ENCODE measurements around the gene TLR5. TPM values are rescaled to one million over a fixed set of nuclear protein-coding genes. Genes with fewer than 3 reads are reported as not detected.

TLR5 gene
- total RNA-seq, 1 experiment from 2014 or later, result 0.06 TPM

- Histone ChIP-seq H3K36me3 (no peaks in the 10 kb centered on the region), H3K27me3 (peaks cover 9% of the 10 kb centered on the region; the same call in 1 of the 2 replicates), H3K4me3 (no peak overlapping the region), H3K4me1 (peaks cover 8% of the 10 kb centered on the region), H3K9me3 (replicated peaks) (no peaks in the 10 kb centered on the region), H3K27ac (no peak overlapping the region)
- DNase-seq, result no peak
Observed at GRCh38 chr1:223106856-223107255, 36.2 kb downstream of the TLR5 start.

DNA sequence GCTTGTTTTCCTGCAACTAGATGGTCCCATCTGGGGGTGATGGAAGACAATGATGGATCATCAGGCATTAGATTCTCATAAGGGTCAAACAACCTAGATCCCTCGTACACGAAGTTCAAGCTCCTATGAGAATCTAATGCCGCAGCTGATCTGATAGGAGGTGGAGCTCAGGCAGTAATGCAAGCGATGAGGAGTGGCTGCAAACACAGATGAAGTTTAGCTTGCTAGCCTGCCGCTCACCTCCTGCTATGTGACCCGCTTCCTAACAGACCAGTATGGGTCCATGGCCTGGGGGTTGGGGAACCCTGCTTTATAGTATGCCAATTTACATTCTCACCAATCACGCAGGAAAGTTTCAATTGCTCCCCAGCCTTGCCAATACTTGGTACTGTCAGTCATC lies 37.5 kb downstream of the TLR5 start:
- peaks cover 8% of the 10 kb centered on the region for H3K4me1 ChIP-seq

GRCh38 chr1:223102797-223103533 lies 40.1 kb downstream of the TLR5 start:
- H3K27ac ChIP-seq, result no peak overlapping the region

More for the DNA sequence above, 37.5 kb downstream of the TLR5 start:
- Histone ChIP-seq H3K4me3 (no peak overlapping the region), H3K27me3 (peaks cover under 1% of the 10 kb centered on the region; the same call in 1 of the 2 replicates), H3K36me3 (no peaks in the 10 kb centered on the region), H3K27ac (no peak overlapping the region), H3K9me3 (replicated peaks) (no peaks in the 10 kb centered on the region; the same call in 1 of the 2 replicates)
- DNase-seq, result no peak

GRCh38 chr1:223097713-223098112 lies 45.3 kb downstream of the TLR5 start:
- no peak for DNase-seq
- Histone ChIP-seq H3K4me1 (peaks cover 4% of the 10 kb centered on the region), H3K27me3 (no peaks in the 10 kb centered on the region), H3K9me3 (replicated peaks) (peaks cover 7% of the 10 kb centered on the region; the same call in 1 of the 2 replicates), H3K27ac (no peak overlapping the region), H3K36me3 (no peaks in the 10 kb centered on the region), H3K4me3 (no peak overlapping the region)

More at GRCh38 chr1:223102797-223103533, 40.1 kb downstream of the TLR5 start:
- H3K4me1 ChIP-seq, result peaks cover 8% of the 10 kb centered on the region
- H3K27me3 ChIP-seq, result no peaks in the 10 kb centered on the region
- peak; percentile 71 to 76 for DNase-seq
- no peaks in the 10 kb centered on the region for H3K36me3 ChIP-seq
- no peak overlapping the region for H3K4me3 ChIP-seq
- peaks cover 7% of the 10 kb centered on the region; the same call in 1 of the 2 replicates for H3K9me3 ChIP-seq (replicated peaks)

DNA sequence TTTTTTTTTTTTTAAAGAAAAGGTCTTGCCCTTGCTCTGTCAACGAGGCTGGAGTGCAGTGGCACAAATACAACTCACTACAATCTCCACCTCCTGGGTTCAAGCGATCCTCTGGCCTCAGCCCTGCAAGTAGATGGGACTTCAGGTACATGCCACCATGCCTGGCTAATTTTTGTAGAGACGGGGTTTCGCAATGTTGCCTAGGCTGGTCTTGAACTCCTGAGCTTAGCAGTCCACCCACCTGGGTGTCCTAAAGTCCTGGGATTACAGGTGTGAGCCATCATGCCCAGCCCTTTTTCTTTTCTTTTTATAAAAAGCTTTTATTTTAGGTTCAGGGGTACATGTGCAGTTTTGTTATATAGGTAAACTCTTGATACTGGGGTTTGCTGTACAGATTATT lies 47.2 kb downstream of the TLR5 start:
- Histone ChIP-seq H3K9me3 (replicated peaks) (peaks cover 7% of the 10 kb centered on the region; the same call in 1 of the 2 replicates), H3K27me3 (no peaks in the 10 kb centered on the region)
- DNase-seq, result no peak

GRCh38 chr1:223091896-223092295 lies 51.2 kb downstream of the TLR5 start:
- H3K4me3 ChIP-seq, result no peak overlapping the region

More for the DNA sequence above, 47.2 kb downstream of the TLR5 start:
- no peaks in the 10 kb centered on the region for H3K36me3 ChIP-seq
- H3K4me3 ChIP-seq, result no peak overlapping the region
- no peak overlapping the region for H3K27ac ChIP-seq
- H3K4me1 ChIP-seq, result no peaks in the 10 kb centered on the region

GRCh38 chr1:223089250-223089649 lies 53.8 kb downstream of the TLR5 start:
- Histone ChIP-seq H3K36me3 (no peaks in the 10 kb centered on the region), H3K27me3 (no peaks in the 10 kb centered on the region), H3K27ac (no peak overlapping the region), H3K9me3 (replicated peaks) (no peaks in the 10 kb centered on the region), H3K4me3 (no peak overlapping the region), H3K4me1 (no peaks in the 10 kb centered on the region)
- DNase-seq, result no peak

More at GRCh38 chr1:223091896-223092295, 51.2 kb downstream of the TLR5 start:
- H3K27me3 ChIP-seq, result no peaks in the 10 kb centered on the region
- no peaks in the 10 kb centered on the region for H3K9me3 ChIP-seq (replicated peaks)
- no peaks in the 10 kb centered on the region for H3K36me3 ChIP-seq
- DNase-seq, result no peak
- H3K4me1 ChIP-seq, result no peaks in the 10 kb centered on the region
- H3K27ac ChIP-seq, result no peak overlapping the region

- Histone ChIP-seq H3K27ac (no peak overlapping the region), H3K27me3 (no peaks in the 10 kb centered on the region), H3K9me3 (replicated peaks) (no peaks in the 10 kb centered on the region), H3K36me3 (no peaks in the 10 kb centered on the region), H3K4me3 (no peak overlapping the region), H3K4me1 (no peaks in the 10 kb centered on the region)
- no peak for DNase-seq
Observed at GRCh38 chr1:223088713-223089240, 54.3 kb downstream of the TLR5 start.

GRCh38 chr1:223087291-223088255 lies 55.5 kb downstream of the TLR5 start:
- Histone ChIP-seq H3K27ac (no peak overlapping the region), H3K4me1 (no peaks in the 10 kb centered on the region), H3K9me3 (replicated peaks) (no peaks in the 10 kb centered on the region), H3K27me3 (no peaks in the 10 kb centered on the region), H3K4me3 (no peak overlapping the region), H3K36me3 (no peaks in the 10 kb centered on the region)
- no peak for DNase-seq

DNA sequence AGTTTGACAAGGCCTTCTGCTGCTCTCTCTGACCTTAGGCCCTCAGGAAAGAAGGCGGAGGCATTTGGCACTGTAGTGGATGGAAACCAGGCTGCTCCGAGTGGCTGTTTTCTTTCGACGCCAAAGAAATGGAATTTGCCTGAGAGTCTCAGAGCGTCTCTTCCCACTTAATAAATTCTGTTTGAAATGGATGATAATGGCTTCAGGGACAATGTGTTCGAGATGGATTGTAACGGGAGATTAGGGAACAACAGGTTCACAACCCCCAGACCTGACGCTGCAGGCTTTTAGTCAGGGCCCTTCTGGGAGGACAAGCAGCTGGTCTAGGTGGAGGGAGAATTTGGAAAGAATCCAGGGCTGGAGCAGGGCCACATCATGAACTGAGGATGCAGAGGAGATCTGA lies 58.6 kb downstream of the TLR5 start:
- Histone ChIP-seq H3K9me3 (replicated peaks) (no peaks in the 10 kb centered on the region), H3K27ac (no peak overlapping the region), H3K36me3 (no peaks in the 10 kb centered on the region), H3K27me3 (no peaks in the 10 kb centered on the region), H3K4me3 (no peak overlapping the region), H3K4me1 (no peaks in the 10 kb centered on the region)
- peak; percentile 46 to 61 for DNase-seq

- Histone ChIP-seq H3K36me3 (no peaks in the 10 kb centered on the region), H3K4me3 (no peak overlapping the region), H3K4me1 (no peaks in the 10 kb centered on the region), H3K27me3 (no peaks in the 10 kb centered on the region), H3K27ac (no peak overlapping the region), H3K9me3 (replicated peaks) (no peaks in the 10 kb centered on the region)
- no peak for DNase-seq
Observed at GRCh38 chr1:223083831-223084230, 59.2 kb downstream of the TLR5 start.

DNA sequence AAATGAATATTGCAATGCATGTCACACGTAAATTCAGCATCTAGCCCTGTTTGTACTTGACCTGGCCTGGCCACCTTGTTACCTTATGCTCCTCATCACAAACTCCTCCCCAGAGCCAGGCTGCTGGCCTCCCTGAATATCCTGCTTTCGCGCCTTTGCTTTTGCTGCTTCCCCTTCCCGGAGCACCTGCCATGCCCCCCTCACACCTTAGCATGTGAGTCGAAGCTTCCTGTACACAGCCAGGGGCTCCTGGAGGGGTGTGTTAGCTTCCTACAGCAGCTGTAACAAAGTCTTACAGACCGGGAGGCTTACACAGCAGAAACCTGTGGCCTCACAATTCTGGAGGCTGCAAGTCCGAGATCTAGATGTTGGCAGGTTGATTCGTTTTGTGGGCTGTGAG lies 60.1 kb downstream of the TLR5 start:
- no peak overlapping the region for H3K27ac ChIP-seq
- no peaks in the 10 kb centered on the region for H3K27me3 ChIP-seq
- no peak for DNase-seq
- H3K9me3 ChIP-seq (replicated peaks), result no peaks in the 10 kb centered on the region
- no peak overlapping the region for H3K4me3 ChIP-seq
- no peaks in the 10 kb centered on the region for H3K4me1 ChIP-seq
- H3K36me3 ChIP-seq, result no peaks in the 10 kb centered on the region

- no peaks in the 10 kb centered on the region for H3K9me3 ChIP-seq (replicated peaks)
- peak; percentile 96 to 99 for DNase-seq
- H3K27me3 ChIP-seq, result no peaks in the 10 kb centered on the region
- no peaks in the 10 kb centered on the region for H3K4me1 ChIP-seq
- no peaks in the 10 kb centered on the region for H3K36me3 ChIP-seq
- peak overlapping the region; percentile 43 for H3K4me3 ChIP-seq
- 0 out of 2 replicates have a peak overlapping the region, but pooled peaks have one; percentile 16 for H3K27ac ChIP-seq
Observed at GRCh38 chr1:223081181-223081994, 61.7 kb downstream of the TLR5 start.

DNA sequence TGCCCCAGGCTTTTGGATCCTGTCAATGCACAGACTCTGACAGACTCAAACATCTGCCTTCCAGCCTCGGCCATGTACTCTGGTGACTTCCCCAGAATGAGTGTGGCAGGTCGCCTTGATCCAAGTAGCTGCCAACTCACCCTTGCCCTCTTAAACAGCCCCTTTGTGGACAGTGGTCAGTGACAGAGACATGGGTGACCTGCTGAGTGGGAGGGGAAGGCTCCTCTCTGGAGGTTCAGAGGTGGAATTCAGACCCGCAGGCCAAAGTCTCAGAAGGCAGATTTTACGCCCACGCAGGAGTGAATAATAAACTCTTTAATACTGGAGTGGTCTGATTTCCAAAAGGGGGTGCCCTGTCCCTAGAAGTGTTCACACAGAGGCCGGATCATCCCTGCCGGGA lies 63.5 kb downstream of the TLR5 start:
- no peak overlapping the region for H3K27ac ChIP-seq
- peak in 1 of 2 experiments; percentile 45 for DNase-seq
- H3K4me1 ChIP-seq, result no peaks in the 10 kb centered on the region
- H3K4me3 ChIP-seq, result no peak overlapping the region
- H3K27me3 ChIP-seq, result no peaks in the 10 kb centered on the region
- no peaks in the 10 kb centered on the region for H3K36me3 ChIP-seq
- H3K9me3 ChIP-seq (replicated peaks), result no peaks in the 10 kb centered on the region

All from SJCRH30 (cell line).